Loucy (cell line): ENCODE results near the gene KRTAP4-11.

ENCODE experiments used
- CTCF ChIP-seq: fragments of 200-600 bp; sonication (generic); conservative IDR thresholded peaks from 2 replicates; pipeline ENCODE4 v1.5.1; 2014; ENCODE audit warnings: mild to moderate bottlenecking, antibody characterized with exemption, low read length
- EZH2phosphoT487 ChIP-seq: fragments of 200-600 bp; IDR thresholded peaks from 2 replicates; pipeline ENCODE4 v1.6.1; 2018; ENCODE audit warnings: antibody characterized with exemption, mild to moderate bottlenecking, moderate library complexity, borderline replicate concordance

GRCh38 chr17:41140360-41141131 lies 22.4 kb upstream of the KRTAP4-11 start, which contains the start of gene KRTAP4-6:
- TF ChIP-seq CTCF (no peak), EZH2phosphoT487 (no peak)
